Forelimb muscle (tissue), 1 donor: ENCODE data around the gene MMP15. TPM values are rescaled to one million over a fixed set of nuclear protein-coding genes. Genes with fewer than 3 reads are reported as not detected.

ENCODE experiments used
- DNase-seq: peaks from one replicate; pipeline ENCODE4 v3.0.0-alpha.2; 2013; ENCODE audit warnings: low read depth
- polyA plus RNA-seq: library from polyadenylated mRNA; unstranded; fragments of 120-200 nt; gene quantifications from one replicate; pipeline ENCODE4 v1.2.1, GENCODE V29; 2013; ENCODE audit not compliant: insufficient read length

The MMP15 gene
- polyA plus RNA-seq, 1 donor: 24.4 TPM

DNA sequence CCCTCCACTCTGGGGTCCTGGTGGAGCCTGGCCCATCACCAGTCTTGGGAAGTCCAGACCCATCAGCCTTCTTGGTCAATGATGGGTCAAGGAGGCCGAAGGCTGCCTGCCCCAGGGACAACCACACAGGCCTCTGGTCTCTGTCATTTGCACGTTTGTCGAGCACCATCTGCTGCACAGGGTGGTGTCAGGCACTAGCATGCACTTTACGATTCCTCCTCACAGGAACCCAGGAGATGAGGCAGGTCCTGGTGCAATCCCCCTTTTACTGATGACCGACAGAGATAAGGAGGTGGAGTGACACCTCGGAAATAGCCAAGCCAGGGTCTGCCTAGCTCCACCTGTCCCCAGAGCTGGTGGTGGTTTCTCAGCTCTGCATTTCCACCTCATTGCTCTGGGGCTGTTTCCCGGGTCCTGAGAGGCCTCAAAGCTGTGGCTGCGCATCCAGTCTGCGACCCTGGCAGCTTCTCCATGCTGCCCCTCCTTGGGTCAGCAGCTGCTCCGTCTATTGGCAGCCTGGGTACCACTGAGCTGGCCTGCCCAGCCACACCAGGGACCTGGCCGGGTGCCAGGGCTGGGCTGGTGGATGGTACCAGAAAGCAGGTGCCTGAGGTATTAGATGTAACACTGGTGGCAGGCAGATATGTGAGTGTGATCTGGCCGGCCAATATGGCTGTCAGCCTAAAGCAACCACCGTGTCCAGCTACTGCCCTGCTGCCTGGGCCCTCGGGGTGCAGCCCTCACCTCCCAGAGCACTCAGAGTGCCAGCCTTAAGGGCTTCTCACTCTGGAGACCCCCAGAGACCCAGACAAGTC is 10.0 kb downstream of the MMP15 start:
- DNase-seq: no peak

DNA sequence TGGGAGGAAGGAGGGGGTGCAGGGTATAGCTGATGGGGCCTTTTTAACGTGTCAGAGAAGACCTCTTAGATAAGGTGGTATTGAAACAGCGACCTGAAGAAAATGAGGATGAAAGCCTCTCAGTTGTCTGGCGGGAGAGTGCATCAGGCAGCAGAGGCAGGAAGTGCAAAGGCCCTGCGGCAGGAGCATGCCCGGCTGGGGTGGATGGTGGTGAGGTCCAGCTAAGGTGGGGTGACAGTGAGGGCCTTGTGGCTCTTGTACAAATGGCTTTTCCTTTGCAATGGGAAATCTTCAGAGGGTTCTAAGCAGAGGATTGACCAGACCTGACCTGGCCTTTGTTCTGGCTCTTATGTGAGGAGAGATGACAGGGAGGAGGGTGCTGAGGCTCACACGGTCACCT is 11.4 kb downstream of the MMP15 start:
- DNase-seq: no peak

DNA sequence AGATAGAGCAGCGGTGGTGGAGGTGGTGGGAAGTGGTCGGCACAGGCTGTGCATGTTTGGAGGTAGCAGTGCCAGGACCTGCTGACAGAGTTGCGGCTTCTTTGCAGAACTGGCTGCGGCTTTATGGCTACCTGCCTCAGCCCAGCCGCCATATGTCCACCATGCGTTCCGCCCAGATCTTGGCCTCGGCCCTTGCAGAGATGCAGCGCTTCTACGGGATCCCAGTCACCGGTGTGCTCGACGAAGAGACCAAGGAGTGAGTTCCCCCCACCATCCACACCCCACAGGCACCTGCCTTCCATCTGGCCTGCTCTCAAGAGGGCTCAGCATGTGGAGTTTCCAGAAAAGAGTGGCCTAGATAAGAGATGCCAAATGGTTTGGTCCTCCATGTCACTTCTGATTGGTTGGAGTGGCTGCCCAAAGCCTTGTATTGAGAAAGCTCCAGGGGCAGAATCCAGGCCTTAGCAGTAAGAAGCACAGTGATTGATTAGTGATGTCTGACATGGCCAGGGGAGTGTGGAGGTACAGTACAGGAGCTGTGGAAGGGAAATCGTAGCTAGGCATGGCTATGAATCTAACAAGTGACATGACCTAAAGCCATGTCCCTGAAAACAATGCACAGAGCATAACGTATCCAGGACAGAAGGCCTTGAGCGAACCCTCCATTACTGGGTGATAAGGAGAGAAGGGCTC is 12.0 kb downstream of the MMP15 start:
- no peak for DNase-seq

DNA sequence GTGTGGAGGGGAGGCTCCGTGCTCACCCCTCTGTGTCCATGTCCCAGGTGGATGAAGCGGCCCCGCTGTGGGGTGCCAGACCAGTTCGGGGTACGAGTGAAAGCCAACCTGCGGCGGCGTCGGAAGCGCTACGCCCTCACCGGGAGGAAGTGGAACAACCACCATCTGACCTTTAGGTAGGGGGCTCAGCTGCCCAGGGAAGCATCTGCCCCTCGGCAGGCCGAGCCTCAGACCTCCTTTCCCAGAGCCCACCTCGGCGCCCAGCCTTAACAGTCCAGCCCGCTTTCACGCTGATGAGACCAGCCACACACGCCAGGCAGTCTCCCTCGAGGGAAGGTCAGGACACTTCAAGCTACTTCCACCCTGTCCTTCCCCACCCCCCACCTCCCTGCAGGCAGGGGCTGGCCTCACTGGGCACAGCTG is 12.7 kb downstream of the MMP15 start:
- no peak for DNase-seq

DNA sequence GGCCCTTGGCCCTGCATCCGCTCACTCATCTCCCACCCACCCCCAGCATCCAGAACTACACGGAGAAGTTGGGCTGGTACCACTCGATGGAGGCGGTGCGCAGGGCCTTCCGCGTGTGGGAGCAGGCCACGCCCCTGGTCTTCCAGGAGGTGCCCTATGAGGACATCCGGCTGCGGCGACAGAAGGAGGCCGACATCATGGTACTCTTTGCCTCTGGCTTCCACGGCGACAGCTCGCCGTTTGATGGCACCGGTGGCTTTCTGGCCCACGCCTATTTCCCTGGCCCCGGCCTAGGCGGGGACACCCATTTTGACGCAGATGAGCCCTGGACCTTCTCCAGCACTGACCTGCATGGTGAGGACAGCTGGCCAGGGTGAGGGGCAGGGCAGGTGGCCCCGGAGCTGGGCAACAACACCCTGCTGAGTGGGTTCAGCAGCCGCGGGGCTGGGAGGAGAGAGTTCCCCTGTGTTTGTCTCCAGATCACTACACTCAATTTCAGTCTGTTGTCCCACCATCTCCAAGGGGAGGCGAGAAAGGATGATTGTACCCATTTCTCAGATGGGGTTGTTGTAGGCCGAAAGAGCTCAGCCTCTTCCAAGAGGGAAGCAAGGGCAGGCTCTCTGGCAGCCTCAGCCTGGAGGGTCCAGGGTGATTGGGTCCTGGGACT is 14.4 kb downstream of the MMP15 start:
- no peak for DNase-seq

DNA sequence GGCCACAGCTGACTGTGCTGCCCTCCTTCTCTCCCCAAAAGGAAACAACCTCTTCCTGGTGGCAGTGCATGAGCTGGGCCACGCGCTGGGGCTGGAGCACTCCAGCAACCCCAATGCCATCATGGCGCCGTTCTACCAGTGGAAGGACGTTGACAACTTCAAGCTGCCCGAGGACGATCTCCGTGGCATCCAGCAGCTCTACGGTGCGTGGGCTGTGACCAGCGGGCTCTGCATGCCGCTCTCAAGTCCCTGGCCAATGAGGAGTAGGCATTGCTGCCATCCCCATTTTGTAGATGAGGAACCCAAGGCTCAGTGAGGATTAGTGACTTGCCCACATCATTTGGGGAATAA is 14.9 kb downstream of the MMP15 start:
- DNase-seq: no peak

DNA sequence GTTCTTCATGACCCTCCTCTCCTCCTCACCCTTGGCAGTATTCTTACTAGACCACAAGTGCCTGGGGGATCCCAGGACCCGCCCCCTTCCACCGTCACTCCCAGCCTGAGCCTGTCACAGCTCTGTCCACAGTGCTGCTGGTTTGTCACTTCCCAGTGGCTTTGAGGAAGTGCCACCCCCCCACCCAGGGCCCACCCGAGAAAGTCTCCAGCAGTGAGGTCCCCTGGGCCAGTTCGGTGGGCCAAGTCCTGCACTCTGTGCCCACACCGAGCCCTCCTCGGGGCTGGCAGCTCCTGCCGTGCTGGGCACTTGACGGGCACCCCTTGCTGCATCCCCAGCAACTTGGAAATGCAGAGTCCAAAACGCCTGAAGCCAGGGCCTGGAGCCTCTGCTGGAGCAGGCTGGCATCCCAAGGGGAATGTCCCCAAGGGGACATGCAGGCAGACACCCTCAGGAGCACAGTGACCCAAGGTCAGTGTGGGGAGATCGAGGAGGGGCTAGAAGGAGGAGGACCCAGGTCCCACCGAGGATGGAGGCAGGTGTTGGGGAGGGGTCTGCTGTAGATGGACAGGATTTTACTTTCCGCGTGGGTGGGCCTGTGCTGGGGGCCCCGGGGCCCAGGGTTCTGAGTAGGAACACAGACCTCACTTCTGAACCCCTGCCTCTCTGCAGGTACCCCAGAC is 15.5 kb downstream of the MMP15 start:
- DNase-seq: no peak

DNA sequence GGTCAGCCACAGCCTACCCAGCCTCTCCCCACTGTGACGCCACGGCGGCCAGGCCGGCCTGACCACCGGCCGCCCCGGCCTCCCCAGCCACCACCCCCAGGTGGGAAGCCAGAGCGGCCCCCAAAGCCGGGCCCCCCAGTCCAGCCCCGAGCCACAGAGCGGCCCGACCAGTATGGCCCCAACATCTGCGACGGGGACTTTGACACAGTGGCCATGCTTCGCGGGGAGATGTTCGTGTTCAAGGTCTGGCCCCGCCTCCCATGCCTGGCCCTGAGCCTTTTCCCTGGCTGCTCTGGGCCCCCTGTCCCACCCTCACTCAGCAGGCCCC is 16.0 kb downstream of the MMP15 start:
- no peak for DNase-seq

DNA sequence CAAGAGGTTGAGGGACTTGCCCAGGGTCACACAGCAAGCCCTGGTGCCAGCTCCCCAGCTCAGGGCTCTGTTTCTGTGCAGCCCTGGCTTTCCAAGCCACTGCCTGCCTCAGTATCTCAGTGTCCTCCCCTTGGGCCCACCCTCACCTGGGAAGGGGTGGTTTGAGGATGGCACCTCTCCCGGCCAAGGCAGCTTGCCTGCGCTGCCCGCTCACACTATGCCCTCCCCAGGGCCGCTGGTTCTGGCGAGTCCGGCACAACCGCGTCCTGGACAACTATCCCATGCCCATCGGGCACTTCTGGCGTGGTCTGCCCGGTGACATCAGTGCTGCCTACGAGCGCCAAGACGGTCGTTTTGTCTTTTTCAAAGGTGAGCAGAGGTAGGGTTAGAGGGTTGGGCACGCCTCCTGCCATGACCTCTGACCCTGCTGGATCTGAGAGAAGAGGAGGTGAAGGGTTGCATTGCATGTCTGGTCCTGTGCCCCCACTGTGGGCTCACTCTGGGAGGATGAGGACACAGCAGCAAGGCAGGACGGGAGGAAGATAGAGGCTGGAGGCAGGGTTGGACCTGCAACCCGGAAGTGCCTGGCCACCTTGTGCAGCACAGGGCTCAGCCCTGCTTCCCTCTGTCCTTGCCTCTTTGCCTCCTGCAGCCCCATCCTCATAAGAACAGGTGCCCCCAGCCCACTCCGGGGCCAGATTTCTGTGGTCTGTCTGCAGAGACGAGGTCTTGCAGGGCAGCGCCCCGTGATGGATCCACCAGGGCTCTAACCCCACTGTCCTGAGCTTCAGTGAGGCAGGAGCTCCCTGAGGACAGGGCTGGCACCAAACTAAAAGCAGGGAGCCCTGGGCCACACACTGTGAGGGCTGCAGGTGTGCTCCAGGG is 16.7 kb downstream of the MMP15 start:
- no peak for DNase-seq

DNA sequence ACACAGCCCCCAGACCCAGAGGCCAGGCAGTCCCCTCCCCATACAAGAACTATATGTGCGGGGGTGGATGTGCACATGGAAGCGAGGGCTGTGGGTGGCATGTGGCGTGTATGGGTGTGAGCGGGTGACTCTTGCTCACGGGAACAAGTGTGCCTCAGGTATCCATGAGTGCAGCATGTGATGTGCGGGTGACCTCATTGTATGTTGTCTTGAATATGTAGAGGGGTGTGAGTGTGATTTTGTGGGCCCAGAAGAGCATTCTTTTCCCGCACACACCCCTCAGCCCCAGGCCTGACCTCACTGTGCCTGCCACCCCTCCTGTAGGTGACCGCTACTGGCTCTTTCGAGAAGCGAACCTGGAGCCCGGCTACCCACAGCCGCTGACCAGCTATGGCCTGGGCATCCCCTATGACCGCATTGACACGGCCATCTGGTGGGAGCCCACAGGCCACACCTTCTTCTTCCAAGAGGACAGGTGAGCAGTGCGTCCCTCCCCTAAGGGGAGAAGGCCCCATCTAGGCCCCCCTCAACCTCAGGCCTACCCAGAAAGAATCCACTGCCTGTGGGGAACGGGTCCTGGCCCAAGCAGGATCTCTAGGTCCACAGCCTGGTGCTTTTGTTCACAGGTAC is 17.4 kb downstream of the MMP15 start:
- DNase-seq: no peak

DNA sequence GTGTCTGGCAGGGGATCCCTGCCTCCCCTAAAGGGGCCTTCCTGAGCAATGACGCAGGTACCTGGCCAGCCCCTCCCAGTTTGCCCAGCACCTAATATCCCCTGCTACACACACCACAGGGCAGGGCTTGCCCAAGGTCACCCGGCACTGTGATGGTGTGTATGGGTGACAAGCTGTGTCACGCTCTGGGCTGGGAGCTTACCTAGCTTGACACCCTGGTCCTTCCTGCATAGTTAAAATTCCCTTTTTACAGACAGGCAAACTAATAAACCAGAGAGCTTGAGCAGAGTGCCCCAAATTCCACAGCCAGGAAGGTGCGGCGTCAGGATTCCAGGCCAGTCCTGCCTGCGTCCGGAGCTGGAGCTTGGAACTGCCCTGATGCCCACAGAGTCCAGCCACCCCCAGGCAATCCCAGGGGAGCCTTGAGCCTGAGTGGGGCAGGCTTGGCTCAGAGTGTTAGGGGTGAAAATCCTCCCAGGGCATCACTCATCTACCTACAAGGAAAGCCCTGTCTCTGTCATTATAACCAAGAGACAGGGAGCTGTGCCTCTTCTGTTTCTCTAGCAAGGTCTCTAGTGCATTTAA is 18.1 kb downstream of the MMP15 start:
- DNase-seq: no peak

DNA sequence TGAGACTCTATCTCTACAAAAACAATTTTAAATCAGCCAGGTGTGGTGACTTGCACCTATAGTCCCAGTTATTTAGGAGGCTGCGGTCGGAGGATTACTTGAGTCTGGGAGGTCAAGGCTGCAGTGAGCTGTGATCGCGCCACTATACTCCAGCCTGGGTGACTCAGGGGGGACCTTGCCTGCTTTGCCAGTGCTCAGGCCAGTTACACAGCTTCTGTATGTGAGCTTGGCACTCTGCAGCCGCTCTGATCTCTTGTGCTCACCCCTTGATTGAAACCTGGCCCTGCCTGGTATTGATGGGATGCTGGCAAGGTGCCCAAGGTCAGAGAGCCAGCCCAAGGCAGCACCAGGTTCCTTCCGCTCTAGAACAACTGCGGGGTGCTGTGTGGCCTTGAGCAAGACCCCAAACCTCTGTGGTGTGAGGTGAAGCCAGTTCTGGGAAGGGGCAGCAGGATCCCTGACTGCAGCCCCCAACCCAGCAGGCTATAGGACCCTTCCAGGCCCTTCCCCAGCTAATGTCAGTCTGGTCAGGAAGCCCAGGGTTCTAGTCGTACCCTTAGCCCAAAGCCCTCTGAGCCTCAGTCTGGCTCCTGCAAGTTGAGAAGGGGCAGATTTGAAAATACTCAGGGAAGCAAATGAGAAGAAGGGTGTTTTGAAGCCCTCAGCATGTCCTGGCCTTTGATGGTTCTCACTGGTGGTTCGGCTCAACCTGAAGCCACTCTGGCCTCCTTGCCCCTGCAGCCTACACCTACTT is 18.9 kb downstream of the MMP15 start:
- DNase-seq: no peak

DNA sequence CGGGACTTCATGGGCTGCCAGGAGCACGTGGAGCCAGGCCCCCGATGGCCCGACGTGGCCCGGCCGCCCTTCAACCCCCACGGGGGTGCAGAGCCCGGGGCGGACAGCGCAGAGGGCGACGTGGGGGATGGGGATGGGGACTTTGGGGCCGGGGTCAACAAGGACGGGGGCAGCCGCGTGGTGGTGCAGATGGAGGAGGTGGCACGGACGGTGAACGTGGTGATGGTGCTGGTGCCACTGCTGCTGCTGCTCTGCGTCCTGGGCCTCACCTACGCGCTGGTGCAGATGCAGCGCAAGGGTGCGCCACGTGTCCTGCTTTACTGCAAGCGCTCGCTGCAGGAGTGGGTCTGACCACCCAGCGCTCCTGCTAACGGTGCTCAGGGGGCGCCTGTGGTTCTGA is 19.5 kb downstream of the MMP15 start:
- DNase-seq: no peak

DNA sequence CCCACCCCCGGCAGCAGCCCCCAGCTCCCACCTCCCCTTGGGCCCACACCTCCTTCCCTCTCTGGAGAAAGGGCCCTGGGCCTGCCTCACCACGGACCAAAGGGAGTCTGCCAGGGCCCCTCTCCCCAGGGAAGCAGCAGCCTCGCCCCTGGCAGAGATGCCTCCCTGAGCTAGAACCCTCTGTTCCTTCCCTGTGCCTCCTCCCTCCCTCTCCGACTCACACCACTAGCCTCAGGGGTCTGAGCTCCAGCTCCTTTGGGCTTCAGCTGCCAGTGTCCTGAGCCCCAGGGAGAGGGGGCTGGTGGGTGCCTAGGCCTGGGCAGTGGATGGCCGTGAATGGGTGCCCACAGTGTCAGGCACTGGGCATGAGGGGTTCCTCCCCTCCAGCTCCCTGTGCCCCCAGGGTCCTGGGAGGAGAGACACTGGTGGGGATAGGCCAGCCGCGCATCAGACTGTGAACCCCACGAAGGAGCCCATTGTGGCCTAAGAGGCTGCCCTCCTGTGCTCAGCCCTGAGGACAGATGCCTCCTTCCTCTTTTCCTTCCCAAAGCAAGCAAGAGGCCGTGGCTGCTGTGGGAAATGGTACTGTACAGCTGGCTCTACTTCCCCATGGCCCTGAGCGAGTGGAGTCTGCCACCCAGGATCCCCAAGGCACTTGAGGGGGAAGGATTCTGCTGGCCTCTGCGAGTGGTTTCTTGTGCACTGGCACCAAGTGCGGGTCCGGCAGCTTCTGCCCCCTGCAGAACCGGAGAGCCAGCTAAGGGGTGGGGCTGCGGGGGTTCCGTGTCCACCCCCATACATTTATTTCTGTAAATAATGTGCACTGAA is 20.7 kb downstream of the MMP15 start:
- no peak for DNase-seq

DNA sequence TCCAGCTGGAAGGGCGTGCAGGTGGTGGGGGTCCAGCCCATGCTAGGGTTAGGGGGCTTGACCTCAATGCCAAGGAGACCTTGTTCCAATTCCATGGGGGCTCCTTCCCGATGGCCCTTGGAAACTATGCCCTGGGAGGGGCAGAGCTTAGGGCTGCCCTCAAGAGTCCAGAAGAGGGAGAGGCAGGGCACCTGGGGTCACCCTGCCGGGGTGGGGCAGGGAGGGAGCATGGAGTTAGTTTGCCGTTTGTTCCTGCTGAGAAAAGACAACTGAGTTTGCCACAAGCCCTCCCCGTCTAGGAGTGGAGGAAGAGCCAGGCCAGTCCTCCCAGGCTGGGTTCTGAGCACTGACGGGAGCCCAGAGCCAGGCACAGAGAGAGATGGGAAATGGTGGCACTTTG is 21.4 kb downstream of the MMP15 start:
- no peak for DNase-seq

DNA sequence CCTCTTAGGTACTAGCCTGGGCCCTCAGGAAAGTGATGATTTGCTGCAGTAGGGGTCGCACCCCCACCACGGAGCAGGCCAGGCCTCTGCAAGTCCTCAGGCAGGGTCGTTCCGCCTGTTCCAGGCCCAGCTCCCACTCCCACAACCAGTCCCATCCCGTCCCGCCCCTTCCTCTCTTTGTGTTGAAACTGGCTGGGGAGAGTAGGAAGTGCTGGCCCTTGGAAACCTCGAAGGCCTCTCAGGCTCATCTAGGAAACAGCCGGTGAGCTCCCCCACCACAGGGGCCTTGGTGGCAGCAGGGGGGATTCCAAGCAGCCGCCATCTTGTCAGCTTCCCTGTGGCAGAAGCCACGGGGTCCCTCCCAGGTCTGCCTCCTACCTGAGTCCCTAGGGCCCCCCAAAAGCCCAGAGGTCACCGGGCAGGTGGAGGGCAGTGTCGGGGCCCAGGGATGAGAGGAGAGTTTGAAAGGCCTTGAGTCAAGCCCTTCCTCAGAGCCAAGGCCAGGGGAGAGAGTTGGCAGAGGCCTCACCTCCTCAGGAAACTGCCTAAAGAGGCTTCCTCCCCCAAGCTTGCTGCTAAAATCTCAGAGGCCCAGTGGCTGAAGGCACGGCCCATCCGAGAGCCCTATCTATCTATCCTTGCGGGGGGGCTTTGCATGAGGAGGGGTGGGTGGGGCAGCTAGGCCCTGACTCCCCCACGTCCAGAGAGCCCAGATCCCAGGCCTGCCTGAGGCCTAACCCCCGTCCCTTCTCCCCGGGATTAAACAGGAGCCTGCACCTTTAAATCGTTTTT is 22.2 kb downstream of the MMP15 start:
- DNase-seq: no peak

DNA sequence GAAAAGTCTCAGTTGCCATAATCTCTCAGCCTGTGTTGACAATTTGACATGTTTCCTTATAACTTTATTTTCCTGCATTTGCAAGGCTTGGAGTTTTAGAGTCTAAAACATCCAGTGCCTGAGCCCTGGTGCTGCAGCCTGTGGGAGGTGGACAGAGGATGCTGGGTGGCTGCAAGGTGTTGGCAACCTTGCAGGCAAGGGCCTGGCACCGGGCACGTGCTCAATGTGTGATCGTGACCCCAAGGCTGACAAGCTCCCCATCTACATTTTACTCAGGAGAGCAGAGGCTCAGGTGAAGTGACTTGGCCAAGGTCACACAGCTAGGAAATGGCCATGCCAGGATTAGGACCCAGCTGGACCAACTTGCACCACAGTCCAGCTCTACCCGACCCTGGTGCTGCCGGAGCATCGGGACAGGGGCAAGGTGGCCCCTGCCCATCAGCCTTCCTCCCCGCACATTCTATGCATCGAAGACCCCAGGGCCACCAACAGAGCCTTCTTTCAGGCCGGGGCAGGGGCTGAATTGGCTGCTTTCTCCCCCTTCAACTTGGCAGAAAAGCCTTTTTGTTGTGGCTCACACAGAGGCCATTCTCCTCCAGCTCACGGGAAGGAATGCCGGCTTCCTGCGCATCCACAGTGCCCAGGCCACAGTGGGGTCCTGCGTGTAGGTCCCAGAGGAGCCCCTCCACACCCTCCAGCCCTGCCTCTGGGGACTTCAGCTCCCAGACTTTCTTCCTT is 23.1 kb downstream of the MMP15 start:
- no peak for DNase-seq
